Measurements from ENCODE around the gene CDH6.

Gene CDH6

GRCh38 chr5:31247381-31247780 is 53.9 kb downstream of the CDH6 start:
- no peak overlapping the region for H3K9ac ChIP-seq (ENCODE audit: low read depth, low read length)
- no peaks in the 10 kb centered on the region for H3K9me3 ChIP-seq (ENCODE audit: control insufficient read depth, insufficient read depth, low read length)
- no peaks in the 10 kb centered on the region for H3K36me3 ChIP-seq (ENCODE audit: insufficient read depth, low read length)

GRCh38 chr5:31250201-31250600 is 56.7 kb downstream of the CDH6 start:
- Histone ChIP-seq H3K9ac (ENCODE audit: low read depth, low read length) (no peak overlapping the region), H3K36me3 (ENCODE audit: insufficient read depth, low read length) (no peaks in the 10 kb centered on the region), H3K4me1 (ENCODE audit: insufficient read depth, low read length) (no peaks in the 10 kb centered on the region), H3K9me3 (ENCODE audit: control insufficient read depth, insufficient read depth, low read length) (no peaks in the 10 kb centered on the region)

More at GRCh38 chr5:31247381-31247780, 53.9 kb downstream of the CDH6 start:
- no peaks in the 10 kb centered on the region for H3K4me1 ChIP-seq (ENCODE audit: insufficient read depth, low read length)

- H3K4me1 ChIP-seq (ENCODE audit: insufficient read depth, low read length) = no peaks in the 10 kb centered on the region
- no peak overlapping the region for H3K9ac ChIP-seq (ENCODE audit: low read depth, low read length)
- no peaks in the 10 kb centered on the region for H3K9me3 ChIP-seq (ENCODE audit: control insufficient read depth, insufficient read depth, low read length)
- H3K36me3 ChIP-seq (ENCODE audit: insufficient read depth, low read length) = no peaks in the 10 kb centered on the region
Measured at GRCh38 chr5:31251032-31251431, 57.5 kb downstream of the CDH6 start.

GRCh38 chr5:31255041-31255440 is 61.6 kb downstream of the CDH6 start:
- Histone ChIP-seq H3K9ac (ENCODE audit: low read depth, low read length) (no peak overlapping the region), H3K9me3 (ENCODE audit: control insufficient read depth, insufficient read depth, low read length) (no peaks in the 10 kb centered on the region), H3K4me1 (ENCODE audit: insufficient read depth, low read length) (no peaks in the 10 kb centered on the region), H3K36me3 (ENCODE audit: insufficient read depth, low read length) (no peaks in the 10 kb centered on the region)

GRCh38 chr5:31268256-31268655 is 74.8 kb downstream of the CDH6 start:
- H3K36me3 ChIP-seq (ENCODE audit: insufficient read depth, low read length) = no peaks in the 10 kb centered on the region
- H3K4me1 ChIP-seq (ENCODE audit: insufficient read depth, low read length) = peaks cover 15% of the 10 kb centered on the region
- H3K9me3 ChIP-seq (ENCODE audit: control insufficient read depth, insufficient read depth, low read length) = no peaks in the 10 kb centered on the region
- H3K9ac ChIP-seq (ENCODE audit: low read depth, low read length) = no peak overlapping the region

GRCh38 chr5:31268686-31269085 is 75.2 kb downstream of the CDH6 start:
- H3K9me3 ChIP-seq (ENCODE audit: control insufficient read depth, insufficient read depth, low read length) = no peaks in the 10 kb centered on the region
- H3K9ac ChIP-seq (ENCODE audit: low read depth, low read length) = no peak overlapping the region
- H3K4me1 ChIP-seq (ENCODE audit: insufficient read depth, low read length) = peaks cover 19% of the 10 kb centered on the region
- no peaks in the 10 kb centered on the region for H3K36me3 ChIP-seq (ENCODE audit: insufficient read depth, low read length)

GRCh38 chr5:31269259-31269658 is 75.8 kb downstream of the CDH6 start:
- no peaks in the 10 kb centered on the region for H3K36me3 ChIP-seq (ENCODE audit: insufficient read depth, low read length)
- no peaks in the 10 kb centered on the region for H3K9me3 ChIP-seq (ENCODE audit: control insufficient read depth, insufficient read depth, low read length)
- H3K4me1 ChIP-seq (ENCODE audit: insufficient read depth, low read length) = peaks cover 22% of the 10 kb centered on the region
- H3K9ac ChIP-seq (ENCODE audit: low read depth, low read length) = no peak overlapping the region

- Histone ChIP-seq H3K4me1 (ENCODE audit: insufficient read depth, low read length) (peaks cover 22% of the 10 kb centered on the region), H3K9ac (ENCODE audit: low read depth, low read length) (no peak overlapping the region), H3K9me3 (ENCODE audit: control insufficient read depth, insufficient read depth, low read length) (no peaks in the 10 kb centered on the region)
Measured at GRCh38 chr5:31270396-31270795, 76.9 kb downstream of the CDH6 start.

GRCh38 chr5:31271567-31271966 is 78.1 kb downstream of the CDH6 start:
- Histone ChIP-seq H3K36me3 (ENCODE audit: insufficient read depth, low read length) (no peaks in the 10 kb centered on the region), H3K9me3 (ENCODE audit: control insufficient read depth, insufficient read depth, low read length) (no peaks in the 10 kb centered on the region), H3K4me1 (ENCODE audit: insufficient read depth, low read length) (peaks cover 22% of the 10 kb centered on the region), H3K9ac (ENCODE audit: low read depth, low read length) (no peak overlapping the region)

More at GRCh38 chr5:31270396-31270795, 76.9 kb downstream of the CDH6 start:
- no peaks in the 10 kb centered on the region for H3K36me3 ChIP-seq (ENCODE audit: insufficient read depth, low read length)

- Histone ChIP-seq H3K9ac (ENCODE audit: low read depth, low read length) (no peak overlapping the region), H3K4me1 (ENCODE audit: insufficient read depth, low read length) (peaks cover 22% of the 10 kb centered on the region), H3K9me3 (ENCODE audit: control insufficient read depth, insufficient read depth, low read length) (no peaks in the 10 kb centered on the region), H3K36me3 (ENCODE audit: insufficient read depth, low read length) (no peaks in the 10 kb centered on the region)
Measured at GRCh38 chr5:31273161-31273560, 79.7 kb downstream of the CDH6 start.

GRCh38 chr5:31273631-31274378 is 80.3 kb downstream of the CDH6 start:
- no peak overlapping the region for H3K9ac ChIP-seq (ENCODE audit: low read depth, low read length)
- peaks cover 22% of the 10 kb centered on the region for H3K4me1 ChIP-seq (ENCODE audit: insufficient read depth, low read length)
- no peaks in the 10 kb centered on the region for H3K36me3 ChIP-seq (ENCODE audit: insufficient read depth, low read length)
- no peaks in the 10 kb centered on the region for H3K9me3 ChIP-seq (ENCODE audit: control insufficient read depth, insufficient read depth, low read length)

- Histone ChIP-seq H3K4me1 (ENCODE audit: insufficient read depth, low read length) (peaks cover 13% of the 10 kb centered on the region; the same call in 1 of the 2 replicates), H3K36me3 (ENCODE audit: insufficient read depth, low read length) (no peaks in the 10 kb centered on the region), H3K9ac (ENCODE audit: low read depth, low read length) (no peak overlapping the region), H3K9me3 (ENCODE audit: control insufficient read depth, insufficient read depth, low read length) (no peaks in the 10 kb centered on the region)
Measured at GRCh38 chr5:31280210-31280609, 86.7 kb downstream of the CDH6 start.

GRCh38 chr5:31283326-31283725 is 89.8 kb downstream of the CDH6 start:
- no peaks in the 10 kb centered on the region for H3K36me3 ChIP-seq (ENCODE audit: insufficient read depth, low read length)
- no peak overlapping the region for H3K9ac ChIP-seq (ENCODE audit: low read depth, low read length)
- no peaks in the 10 kb centered on the region for H3K9me3 ChIP-seq (ENCODE audit: control insufficient read depth, insufficient read depth, low read length)
- peaks cover 13% of the 10 kb centered on the region; the same call in 1 of the 2 replicates for H3K4me1 ChIP-seq (ENCODE audit: insufficient read depth, low read length)

- H3K36me3 ChIP-seq (ENCODE audit: insufficient read depth, low read length) = no peaks in the 10 kb centered on the region
- peaks cover 18% of the 10 kb centered on the region for H3K4me1 ChIP-seq (ENCODE audit: insufficient read depth, low read length)
- H3K9me3 ChIP-seq (ENCODE audit: control insufficient read depth, insufficient read depth, low read length) = no peaks in the 10 kb centered on the region
- H3K9ac ChIP-seq (ENCODE audit: low read depth, low read length) = no peak overlapping the region
Measured at GRCh38 chr5:31285025-31285424, 91.5 kb downstream of the CDH6 start.

GRCh38 chr5:31287985-31288384 is 94.5 kb downstream of the CDH6 start:
- Histone ChIP-seq H3K4me1 (ENCODE audit: insufficient read depth, low read length) (peaks cover 18% of the 10 kb centered on the region), H3K9me3 (ENCODE audit: control insufficient read depth, insufficient read depth, low read length) (no peaks in the 10 kb centered on the region), H3K36me3 (ENCODE audit: insufficient read depth, low read length) (no peaks in the 10 kb centered on the region), H3K9ac (ENCODE audit: low read depth, low read length) (no peak overlapping the region)

All from ES-I3 (cell line).